Measurements from ENCODE around the gene SPATA31C1.

The SPATA31C1 gene

GRCh38 chr9:87944096-87944495 is 26.3 kb downstream of the SPATA31C1 start:
- no peak for DNase-seq

GRCh38 chr9:87944682-87945081 is 26.9 kb downstream of the SPATA31C1 start:
- no peak for DNase-seq

- no peak for DNase-seq
These were observed 32.5 kb downstream of the SPATA31C1 start for GRCh38 chr9:87950296-87950695.

GRCh38 chr9:87950765-87951488 is 33.2 kb downstream of the SPATA31C1 start:
- DNase-seq, result no peak

GRCh38 chr9:87954230-87954629 is 36.5 kb downstream of the SPATA31C1 start:
- no peak for DNase-seq

GRCh38 chr9:87957839-87958238 is 40.1 kb downstream of the SPATA31C1 start:
- DNase-seq, result no peak

GRCh38 chr9:87958591-87958990 is 40.8 kb downstream of the SPATA31C1 start:
- no peak for DNase-seq

- no peak for DNase-seq
These were observed 42.3 kb downstream of the SPATA31C1 start for GRCh38 chr9:87959916-87960581.

GRCh38 chr9:87963770-87964169 is 46.0 kb downstream of the SPATA31C1 start:
- DNase-seq, result no peak

GRCh38 chr9:87964826-87965225 is 47.1 kb downstream of the SPATA31C1 start:
- no peak for DNase-seq

GRCh38 chr9:87968155-87968554 is 50.4 kb downstream of the SPATA31C1 start:
- no peak for DNase-seq

GRCh38 chr9:87970602-87971001 is 52.8 kb downstream of the SPATA31C1 start:
- DNase-seq, result no peak

- no peak for DNase-seq
These were observed 55.4 kb downstream of the SPATA31C1 start for GRCh38 chr9:87973122-87973521.

All from effector CD8-positive, alpha-beta T cell (primary cell).